HUES64 (cell line): ENCODE results near the gene RFX4.

ENCODE experiments used
- H3K27ac ChIP-seq: 2 replicates; pipeline ENCODE4 v1.7.0; 2013; ENCODE audit warnings: low read depth, low read length, inconsistent platforms
- H3K27me3 ChIP-seq: 2 replicates; pipeline ENCODE4 v1.6.1; 2013; ENCODE audit warnings: mild to moderate bottlenecking, low read length; ENCODE audit not compliant: insufficient read depth
- H3K36me3 ChIP-seq: 2 replicates; pipeline ENCODE4 v1.6.1; 2013; ENCODE audit warnings: mild to moderate bottlenecking, low read length; ENCODE audit not compliant: insufficient read depth
- H3K4me1 ChIP-seq: 2 replicates; pipeline ENCODE4 v1.6.1; 2013; ENCODE audit warnings: mild to moderate bottlenecking, low read length, moderate library complexity; ENCODE audit not compliant: insufficient read depth
- H3K4me3 ChIP-seq: 2 replicates; pipeline ENCODE4 v1.5.1; 2013; ENCODE audit warnings: mild to moderate bottlenecking, low read length, moderate library complexity
- H3K9ac ChIP-seq: 2 replicates; pipeline ENCODE4 v1.6.1; 2013; ENCODE audit warnings: mild to moderate bottlenecking, low read depth, low read length
- H3K9me3 ChIP-seq: 2 replicates; pipeline ENCODE4 v1.6.1; 2013; ENCODE audit warnings: low read depth, low read length; ENCODE audit not compliant: insufficient read depth
- WGBS: fragments of 150-250, 120-280 bp; methylation state at CpG from one replicate; pipeline ENCODE4 v1.1.7; 2013; ENCODE audit warnings: missing lambda C conversion rate; 5-methylcytosine and 5-hydroxymethylcytosine counted together

Gene RFX4

GRCh38 chr12:106692896-106693820, 110.4 kb downstream of the RFX4 start:
- H3K4me3 ChIP-seq: no peak overlapping the region
- no peaks in the 10 kb centered on the region for H3K36me3 ChIP-seq
- 93% methylated on average over 6 of the region's 6 CpGs for WGBS
- no peak overlapping the region for H3K9ac ChIP-seq
- peaks cover 1% of the 10 kb centered on the region; the same call in 1 of the 2 replicates for H3K9me3 ChIP-seq
- H3K27ac ChIP-seq: no peak overlapping the region
- no peaks in the 10 kb centered on the region for H3K4me1 ChIP-seq
- H3K27me3 ChIP-seq: no peaks in the 10 kb centered on the region

GRCh38 chr12:106696071-106696470, 113.3 kb downstream of the RFX4 start:
- H3K4me1 ChIP-seq: no peaks in the 10 kb centered on the region
- H3K36me3 ChIP-seq: no peaks in the 10 kb centered on the region
- H3K27ac ChIP-seq: no peak overlapping the region
- no peak overlapping the region for H3K9ac ChIP-seq
- no peak overlapping the region for H3K4me3 ChIP-seq
- WGBS: 91% methylated on average over 6 of the region's 6 CpGs
- H3K9me3 ChIP-seq: peaks cover 23% of the 10 kb centered on the region; the same call in 1 of the 2 replicates
- no peaks in the 10 kb centered on the region for H3K27me3 ChIP-seq

DNA sequence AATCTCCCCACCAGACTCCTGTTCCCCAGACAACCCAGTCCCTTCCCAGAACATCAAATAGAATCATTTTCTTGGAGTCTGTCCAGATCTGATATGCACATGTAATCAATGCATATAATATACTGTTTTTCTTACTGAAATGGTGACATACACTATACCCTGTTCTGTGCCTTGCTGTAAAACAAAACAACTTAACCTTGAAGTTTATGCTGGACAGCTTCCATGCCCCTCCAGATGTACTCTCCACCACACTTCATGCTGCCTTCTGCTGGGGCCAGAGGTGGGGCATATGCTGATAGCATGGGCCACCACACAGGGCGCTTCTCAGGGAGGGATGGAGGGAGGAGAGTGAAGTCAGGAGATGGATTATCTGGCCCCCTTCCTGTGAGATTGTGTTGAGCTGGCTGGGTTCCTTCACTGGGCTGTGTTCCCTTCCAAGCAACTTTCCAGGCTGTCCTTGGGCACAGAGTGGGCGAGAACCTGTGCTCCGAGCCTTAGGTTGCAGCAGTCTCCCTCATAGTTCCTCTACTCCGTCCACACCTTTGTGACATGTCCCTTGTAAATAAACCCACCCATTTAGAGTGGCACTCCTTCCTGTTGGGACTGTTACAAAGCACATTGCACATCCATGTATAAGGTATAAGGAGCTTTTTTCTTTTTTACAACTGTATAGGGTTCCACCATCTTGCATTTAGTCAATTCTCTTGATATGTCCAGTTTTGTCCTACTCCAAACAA, 114.0 kb downstream of the RFX4 start:
- 92% methylated on average over 4 of the region's 4 CpGs for WGBS
- H3K4me3 ChIP-seq: no peak overlapping the region
- no peaks in the 10 kb centered on the region for H3K27me3 ChIP-seq
- H3K9me3 ChIP-seq: peaks cover 30% of the 10 kb centered on the region; the same call in 1 of the 2 replicates
- no peak overlapping the region for H3K27ac ChIP-seq
- H3K36me3 ChIP-seq: no peaks in the 10 kb centered on the region
- H3K9ac ChIP-seq: no peak overlapping the region
- H3K4me1 ChIP-seq: no peaks in the 10 kb centered on the region

- H3K36me3 ChIP-seq: no peaks in the 10 kb centered on the region
- WGBS: 92% methylated on average over 3 of the region's 3 CpGs
- peaks cover under 1% of the 10 kb centered on the region for H3K4me1 ChIP-seq
- H3K4me3 ChIP-seq: no peak overlapping the region
- H3K9ac ChIP-seq: no peak overlapping the region
- H3K9me3 ChIP-seq: peaks cover 29% of the 10 kb centered on the region
- H3K27ac ChIP-seq: no peak overlapping the region
- no peaks in the 10 kb centered on the region for H3K27me3 ChIP-seq
Measured at GRCh38 chr12:106704081-106704480, 121.3 kb downstream of the RFX4 start.

- 93% methylated on average over 5 of the region's 5 CpGs for WGBS
- H3K9me3 ChIP-seq: peaks cover 18% of the 10 kb centered on the region
- H3K4me3 ChIP-seq: no peak overlapping the region
- H3K27me3 ChIP-seq: no peaks in the 10 kb centered on the region
- H3K27ac ChIP-seq: no peak overlapping the region
- H3K36me3 ChIP-seq: no peaks in the 10 kb centered on the region
- peaks cover 20% of the 10 kb centered on the region for H3K4me1 ChIP-seq
- no peak overlapping the region for H3K9ac ChIP-seq
Measured at GRCh38 chr12:106705971-106706370, 123.2 kb downstream of the RFX4 start.

DNA sequence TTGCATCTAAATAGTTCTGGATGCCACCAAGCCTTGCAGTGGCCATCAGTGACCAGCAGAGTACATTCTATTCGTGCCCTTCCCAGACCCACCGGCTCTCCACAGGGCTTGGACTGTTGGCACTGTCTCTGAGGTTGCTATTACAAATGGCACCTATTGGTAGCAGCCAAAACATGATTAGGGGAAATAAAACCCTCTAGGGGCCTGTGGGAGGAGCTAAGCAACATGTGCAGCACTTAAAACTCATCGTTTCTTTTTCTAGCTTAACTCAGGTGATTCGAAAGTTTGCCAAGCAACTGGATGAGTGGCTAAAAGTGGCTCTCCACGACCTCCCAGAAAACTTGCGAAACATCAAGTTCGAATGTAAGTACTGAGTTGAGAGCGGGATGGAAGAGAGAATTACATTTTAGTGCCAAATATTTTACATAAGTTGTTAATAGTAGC, 126.3 kb downstream of the RFX4 start:
- WGBS: 92% methylated on average over 8 of the region's 8 CpGs
- H3K9ac ChIP-seq: no peak overlapping the region
- no peaks in the 10 kb centered on the region for H3K36me3 ChIP-seq
- H3K27me3 ChIP-seq: no peaks in the 10 kb centered on the region
- H3K4me3 ChIP-seq: no peak overlapping the region
- H3K27ac ChIP-seq: no peak overlapping the region
- no peaks in the 10 kb centered on the region for H3K9me3 ChIP-seq
- H3K4me1 ChIP-seq: peaks cover 33% of the 10 kb centered on the region

- H3K9me3 ChIP-seq: no peaks in the 10 kb centered on the region
- no peak overlapping the region for H3K9ac ChIP-seq
- H3K4me3 ChIP-seq: no peak overlapping the region
- H3K36me3 ChIP-seq: no peaks in the 10 kb centered on the region
- whole genome bisulfite sequencing: 62% methylated on average over 9 of the region's 10 CpGs
- H3K27me3 ChIP-seq: no peaks in the 10 kb centered on the region
- no peak overlapping the region; the same call in 1 of the 2 replicates for H3K27ac ChIP-seq
- H3K4me1 ChIP-seq: peaks cover 33% of the 10 kb centered on the region
Measured at GRCh38 chr12:106710143-106710893, 127.5 kb downstream of the RFX4 start.

- H3K4me3 ChIP-seq: no peak overlapping the region
- H3K4me1 ChIP-seq: peaks cover 33% of the 10 kb centered on the region
- 76% methylated on average over 3 of the region's 3 CpGs for WGBS
- no peaks in the 10 kb centered on the region for H3K9me3 ChIP-seq
- no peaks in the 10 kb centered on the region for H3K27me3 ChIP-seq
- H3K9ac ChIP-seq: peak overlapping the region; percentile 13; the same call in 1 of the 2 replicates
- no peak overlapping the region; the same call in 1 of the 2 replicates for H3K27ac ChIP-seq
- H3K36me3 ChIP-seq: no peaks in the 10 kb centered on the region
Measured at GRCh38 chr12:106711316-106711715, 128.5 kb downstream of the RFX4 start.

DNA sequence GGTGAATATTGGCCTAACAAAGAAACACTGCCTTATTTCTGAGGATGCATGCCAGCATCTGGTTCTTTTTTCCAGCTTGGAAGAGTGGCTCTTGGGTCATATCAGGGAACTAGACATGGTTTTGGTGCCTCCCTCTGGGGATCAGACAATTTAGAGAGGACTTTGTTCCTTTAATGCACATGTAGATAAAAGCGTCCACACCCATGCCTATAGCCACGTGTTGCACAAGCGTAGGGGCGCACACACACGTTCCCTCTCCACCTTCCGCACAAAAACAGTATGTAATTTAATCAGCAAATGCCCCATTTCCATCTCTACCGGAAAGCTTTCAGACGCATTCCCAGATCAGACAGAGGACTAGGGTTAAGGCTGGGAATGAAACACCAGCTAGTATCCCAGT, 130.0 kb downstream of the RFX4 start:
- Histone ChIP-seq H3K9me3 (no peaks in the 10 kb centered on the region), H3K4me1 (peaks cover 33% of the 10 kb centered on the region), H3K4me3 (no peak overlapping the region), H3K27me3 (no peaks in the 10 kb centered on the region), H3K27ac (no peak overlapping the region), H3K9ac (no peak overlapping the region), H3K36me3 (no peaks in the 10 kb centered on the region)
- 93% methylated on average over 8 of the region's 8 CpGs for WGBS

DNA sequence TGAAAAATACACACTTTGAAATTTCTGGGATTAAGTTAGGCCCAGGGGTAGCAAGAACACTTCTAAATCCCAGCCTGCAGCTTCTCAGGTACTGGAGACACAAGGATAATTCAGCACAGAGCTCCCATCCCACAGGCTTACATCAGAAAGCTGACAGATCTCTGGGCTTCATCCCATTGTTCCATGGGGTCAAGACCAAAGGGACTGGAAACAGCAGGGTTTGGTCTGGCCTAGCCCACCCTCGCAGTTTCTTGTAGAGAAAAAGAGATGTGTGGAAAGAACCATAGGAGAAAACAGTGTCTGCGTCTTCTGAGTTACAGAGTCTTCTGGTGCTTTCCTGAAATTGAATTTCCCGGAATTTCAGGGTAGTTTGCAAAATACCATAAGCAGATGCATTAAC, 132.1 kb downstream of the RFX4 start:
- Histone ChIP-seq H3K4me3 (no peak overlapping the region), H3K27me3 (no peaks in the 10 kb centered on the region), H3K9ac (no peak overlapping the region), H3K36me3 (no peaks in the 10 kb centered on the region), H3K9me3 (no peaks in the 10 kb centered on the region), H3K27ac (no peak overlapping the region), H3K4me1 (peaks cover 24% of the 10 kb centered on the region)
- WGBS: 95% methylated on average over 3 of the region's 3 CpGs
